IPS-18c (cell line): ENCODE data around the gene SBF1.

Source experiments
- H3K4me3 ChIP-seq: 2 replicates; pipeline ENCODE4 v1.7.0; 2013; ENCODE audit warnings: low read depth, mild to moderate bottlenecking, low read length, moderate library complexity; ENCODE audit not compliant: insufficient read depth
- H3K9me3 ChIP-seq: one replicate; pipeline ENCODE4 v1.6.1; 2013; ENCODE audit warnings: mild to moderate bottlenecking, low read length, moderate library complexity; ENCODE audit not compliant: control insufficient read depth, insufficient read depth

The SBF1 gene

DNA sequence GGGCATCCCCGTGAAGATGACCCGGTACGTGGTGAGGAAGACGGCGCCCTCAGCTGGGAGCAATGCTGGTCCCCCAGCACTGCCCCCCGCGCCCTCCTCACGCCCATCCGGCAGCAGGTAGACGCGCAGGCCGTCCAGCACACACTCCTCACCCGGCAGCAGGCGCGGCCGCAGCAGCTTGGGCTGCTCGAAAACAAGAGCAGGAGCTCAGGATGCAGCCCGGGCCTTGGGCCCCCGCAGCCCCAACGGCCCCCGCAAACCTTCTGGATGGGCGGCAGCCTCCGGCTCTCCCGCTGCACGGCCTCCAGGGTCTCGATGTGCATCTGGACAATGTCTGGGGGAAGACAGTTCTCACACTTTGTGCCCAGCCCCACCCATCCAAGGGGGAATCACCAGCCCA is 13.3 kb downstream of the SBF1 start:
- Histone ChIP-seq H3K9me3 (peaks cover 2% of the 10 kb centered on the region), H3K4me3 (no peak overlapping the region)

DNA sequence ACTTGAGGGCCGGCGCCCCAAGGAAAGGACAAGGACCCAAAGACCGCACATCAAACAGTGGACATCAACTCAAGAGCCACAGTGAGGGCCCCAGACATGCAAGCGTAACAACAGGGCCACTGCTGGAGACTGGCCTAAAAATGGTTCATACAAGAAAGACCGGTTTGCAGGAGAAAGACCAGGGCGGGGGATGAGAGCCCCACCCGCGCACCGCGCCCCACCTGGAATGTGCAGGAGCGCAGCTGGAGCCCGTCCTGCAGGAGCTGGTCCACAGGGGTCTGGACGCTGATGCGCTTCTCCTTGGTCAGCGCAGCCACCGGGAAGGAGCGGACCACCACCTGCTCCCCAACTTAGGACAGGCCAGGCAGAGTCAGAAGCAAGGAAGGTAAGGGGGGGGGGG is 13.9 kb downstream of the SBF1 start:
- Histone ChIP-seq H3K9me3 (peaks cover 2% of the 10 kb centered on the region), H3K4me3 (no peak overlapping the region)

DNA sequence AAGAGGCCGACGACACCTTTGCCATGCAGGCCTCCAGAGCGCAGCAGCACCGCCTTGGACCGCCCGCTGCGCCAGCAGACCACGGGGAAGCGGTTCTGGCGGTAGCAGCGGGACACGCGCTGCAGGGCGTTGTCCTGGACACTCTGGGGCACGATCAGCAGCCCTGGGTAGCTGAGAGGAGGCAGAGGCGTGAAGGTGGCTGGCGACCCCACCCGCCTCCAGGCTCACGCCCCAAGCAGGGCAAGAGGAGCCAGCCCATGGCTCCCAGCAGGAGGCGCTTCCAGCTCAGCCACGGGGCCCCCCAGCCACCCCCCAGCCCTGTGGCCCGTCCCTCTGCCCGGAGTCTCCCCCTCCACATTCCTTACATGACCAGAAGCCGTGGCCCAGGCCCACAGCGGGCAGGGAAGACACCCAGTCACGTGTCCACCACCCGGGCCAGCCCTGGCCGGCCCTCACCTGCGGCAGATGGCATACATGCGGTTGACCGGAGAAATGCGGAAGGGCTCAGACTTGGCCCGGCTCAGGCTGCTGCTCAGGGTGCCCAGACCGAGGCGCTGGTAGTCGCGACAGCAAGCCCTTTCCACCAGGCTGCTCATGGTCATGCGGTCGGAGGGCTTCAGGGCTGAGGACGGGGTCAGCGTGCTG is 15.2 kb downstream of the SBF1 start:
- Histone ChIP-seq H3K4me3 (no peak overlapping the region), H3K9me3 (peaks cover 2% of the 10 kb centered on the region)

DNA sequence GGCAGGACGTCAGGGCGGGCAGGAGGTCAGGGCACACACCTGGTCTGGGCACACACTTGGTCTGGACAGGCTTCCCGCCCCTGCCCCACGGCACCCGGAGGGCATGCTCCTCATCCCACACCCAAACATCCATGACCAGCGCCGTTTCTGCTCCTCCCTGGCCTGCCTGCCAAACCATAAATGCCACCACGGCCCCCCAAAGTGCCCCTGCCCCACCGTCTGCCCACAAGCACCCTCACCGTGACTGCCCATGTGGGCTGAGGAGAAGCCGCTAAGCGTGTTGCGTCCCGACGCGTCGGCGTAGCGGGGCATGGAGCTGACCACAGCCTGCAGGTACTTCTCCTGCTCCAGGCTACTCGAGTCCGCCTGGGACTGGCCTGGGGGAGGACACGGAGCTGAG is 15.8 kb downstream of the SBF1 start:
- H3K9me3 ChIP-seq, result peaks cover 2% of the 10 kb centered on the region
- no peak overlapping the region for H3K4me3 ChIP-seq

DNA sequence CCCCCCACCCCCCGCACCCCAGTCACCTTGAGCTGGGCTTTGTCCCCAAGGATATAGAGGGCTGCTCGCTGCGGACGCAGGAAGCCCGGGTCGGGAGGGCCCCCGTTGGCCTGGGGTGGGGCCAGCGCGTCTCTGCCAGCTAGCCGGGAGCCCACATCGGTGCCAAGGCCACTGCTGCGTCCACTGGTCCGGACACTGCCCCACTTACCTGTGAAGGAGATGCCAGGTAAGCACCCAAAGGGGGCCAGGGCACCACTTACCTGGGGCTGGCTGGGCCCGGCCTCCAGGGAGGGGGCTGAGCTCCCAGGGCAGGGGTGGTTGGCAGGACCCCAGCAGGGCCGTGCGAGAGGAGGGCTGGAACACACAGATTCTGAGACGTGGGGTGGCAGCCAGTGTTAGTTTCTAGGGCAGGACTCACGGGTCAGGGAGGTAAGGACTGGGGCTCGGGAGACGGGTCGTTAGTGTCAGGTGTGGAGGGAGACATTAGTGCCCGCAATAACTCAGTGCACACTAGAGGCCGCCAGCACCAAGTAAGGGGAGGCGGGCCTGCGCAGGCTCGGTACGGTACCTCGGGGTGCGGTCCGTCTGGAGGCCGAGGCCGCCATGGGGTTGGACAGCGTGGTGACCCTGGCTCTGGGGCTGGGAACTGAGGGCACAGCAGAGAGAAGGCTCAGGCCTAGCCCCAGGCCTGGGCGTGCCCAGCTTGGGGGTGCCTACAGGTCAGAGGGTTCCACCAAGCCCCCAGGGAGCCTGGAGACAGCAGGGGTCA is 18.2 kb downstream of the SBF1 start:
- Histone ChIP-seq H3K4me3 (no peak overlapping the region), H3K9me3 (peaks cover 2% of the 10 kb centered on the region)

DNA sequence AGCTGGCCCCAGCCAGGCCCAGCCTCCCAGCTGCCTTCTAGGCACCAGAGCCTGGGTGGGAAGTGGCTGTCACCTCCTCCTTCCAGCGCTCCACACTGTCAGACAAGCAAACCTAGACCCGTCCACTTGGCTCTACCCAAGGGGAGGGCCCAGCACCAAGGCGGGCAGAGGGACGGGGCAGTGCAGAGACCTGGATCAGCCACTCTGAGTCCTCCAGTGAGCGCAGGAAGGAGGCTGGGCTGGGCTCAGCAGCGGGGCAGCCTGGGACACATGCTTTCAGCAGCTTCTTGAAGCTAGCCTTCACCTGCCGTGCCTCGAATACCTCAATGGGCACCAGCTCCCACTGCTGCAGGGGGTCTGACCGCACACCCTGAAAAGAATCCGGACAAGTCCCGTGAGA is 18.8 kb downstream of the SBF1 start:
- Histone ChIP-seq H3K4me3 (no peak overlapping the region), H3K9me3 (no peaks in the 10 kb centered on the region)

DNA sequence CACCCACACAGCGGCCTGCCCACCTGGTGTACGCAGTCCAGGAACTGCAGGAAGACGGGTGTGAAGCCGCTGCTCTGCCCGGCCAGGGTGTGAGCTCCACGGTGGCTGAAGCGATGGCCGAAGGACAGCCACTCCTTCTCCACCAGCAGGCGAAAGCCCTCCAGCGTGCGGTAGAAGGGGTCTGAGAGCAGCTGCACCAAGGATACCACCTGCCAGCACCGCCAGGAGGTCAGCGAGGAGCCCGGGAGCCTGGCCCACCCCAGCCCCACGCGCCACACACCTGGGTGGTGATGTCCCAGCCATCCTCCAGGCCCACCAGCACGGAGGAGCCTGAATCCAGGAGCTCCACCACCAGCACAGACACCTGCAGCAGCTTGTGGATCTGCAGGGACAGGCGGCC is 19.6 kb downstream of the SBF1 start:
- no peak overlapping the region for H3K4me3 ChIP-seq
- H3K9me3 ChIP-seq, result no peaks in the 10 kb centered on the region

DNA sequence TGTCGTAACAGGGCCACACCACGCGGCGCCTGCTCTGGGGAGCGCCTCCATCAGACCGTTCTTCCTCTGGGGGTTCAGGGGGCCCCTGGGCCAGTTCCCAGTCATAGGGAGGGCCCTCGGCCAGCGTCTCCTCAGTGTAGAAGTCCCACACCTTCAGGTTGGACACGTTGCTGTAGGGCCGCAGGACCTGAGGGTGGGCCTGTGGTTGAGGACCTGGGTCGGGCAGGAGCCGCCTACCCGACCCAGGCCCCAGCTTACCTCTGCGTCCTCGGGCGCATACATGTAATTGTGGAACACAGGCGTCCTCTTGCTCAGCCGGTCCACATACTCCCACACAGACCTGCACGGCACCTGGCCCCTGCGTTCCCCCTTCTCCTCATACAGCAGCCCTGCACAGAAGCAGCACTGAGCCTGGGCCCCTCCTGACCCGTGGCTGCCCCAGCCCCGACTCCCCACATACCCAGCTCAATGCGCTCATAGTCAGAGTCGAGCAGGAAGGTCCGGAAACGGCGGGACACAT is 20.2 kb downstream of the SBF1 start:
- Histone ChIP-seq H3K9me3 (no peaks in the 10 kb centered on the region), H3K4me3 (no peak overlapping the region)

DNA sequence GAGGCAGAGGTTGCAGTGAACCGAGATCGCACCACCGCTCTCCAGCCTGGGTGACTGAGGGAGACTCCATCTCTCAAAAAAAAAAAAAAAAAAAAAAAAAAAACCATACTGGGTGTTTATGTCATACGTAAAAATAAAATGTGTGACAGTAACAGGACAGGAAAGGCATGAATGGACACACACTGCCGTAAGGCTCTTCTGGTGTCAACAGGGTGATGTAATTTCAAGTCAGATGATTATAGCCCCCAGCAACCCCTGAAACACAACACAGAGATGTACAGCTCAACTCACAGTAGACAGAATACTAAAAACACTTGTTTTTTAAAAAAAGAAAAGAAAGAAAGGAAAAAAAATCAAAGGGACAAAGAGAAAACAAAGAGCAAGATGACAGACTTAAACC is 22.2 kb downstream of the SBF1 start:
- Histone ChIP-seq H3K4me3 (no peak overlapping the region), H3K9me3 (no peaks in the 10 kb centered on the region)

DNA sequence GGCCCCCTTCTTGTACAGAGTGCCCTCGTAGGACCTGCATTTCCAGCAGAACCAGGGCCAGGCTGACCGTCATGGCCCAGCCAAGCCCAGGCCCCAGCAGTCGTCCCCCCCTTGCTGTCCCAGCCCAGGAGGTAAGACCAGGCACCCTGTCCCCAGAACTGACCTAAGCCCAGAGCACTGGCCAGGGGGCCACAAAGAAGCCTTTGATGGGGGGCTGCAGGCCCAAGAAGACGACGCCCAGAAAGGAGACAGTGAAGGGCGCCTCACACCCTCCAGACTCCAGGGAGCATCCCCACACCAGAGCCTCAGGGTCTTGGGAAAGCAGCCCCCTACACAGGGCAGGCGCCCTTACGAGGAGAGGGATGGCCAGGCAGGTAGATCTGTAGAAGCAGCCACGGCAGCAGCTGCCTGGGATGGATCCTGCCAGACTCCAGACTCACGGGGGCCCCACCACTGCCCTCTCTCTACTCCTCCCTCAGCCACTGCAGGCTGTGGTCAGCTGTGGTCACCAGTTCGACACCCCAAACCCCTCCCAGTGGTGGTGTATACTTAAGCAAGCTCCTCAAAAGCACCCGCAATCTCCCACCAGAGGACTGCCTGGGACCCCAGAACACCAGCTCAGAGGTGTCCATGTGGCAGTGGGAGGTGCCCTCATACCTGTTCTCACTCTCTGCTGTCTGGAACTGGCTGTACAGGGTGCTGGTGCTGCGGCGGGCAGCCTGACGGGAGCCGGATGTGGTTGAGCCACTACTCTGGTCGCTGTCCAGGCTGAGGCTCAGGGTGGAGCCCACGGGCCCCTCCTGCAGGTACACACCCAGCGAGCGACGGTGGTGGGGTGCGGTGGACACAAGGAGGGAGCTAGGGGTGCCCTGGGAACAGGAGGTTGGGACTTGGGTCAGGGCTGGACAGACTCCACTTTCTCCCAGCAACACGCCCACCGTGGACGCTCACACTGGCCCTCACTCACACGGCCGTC is 27.0 kb downstream of the SBF1 start:
- H3K9me3 ChIP-seq, result peaks cover 2% of the 10 kb centered on the region
- H3K4me3 ChIP-seq, result no peak overlapping the region

DNA sequence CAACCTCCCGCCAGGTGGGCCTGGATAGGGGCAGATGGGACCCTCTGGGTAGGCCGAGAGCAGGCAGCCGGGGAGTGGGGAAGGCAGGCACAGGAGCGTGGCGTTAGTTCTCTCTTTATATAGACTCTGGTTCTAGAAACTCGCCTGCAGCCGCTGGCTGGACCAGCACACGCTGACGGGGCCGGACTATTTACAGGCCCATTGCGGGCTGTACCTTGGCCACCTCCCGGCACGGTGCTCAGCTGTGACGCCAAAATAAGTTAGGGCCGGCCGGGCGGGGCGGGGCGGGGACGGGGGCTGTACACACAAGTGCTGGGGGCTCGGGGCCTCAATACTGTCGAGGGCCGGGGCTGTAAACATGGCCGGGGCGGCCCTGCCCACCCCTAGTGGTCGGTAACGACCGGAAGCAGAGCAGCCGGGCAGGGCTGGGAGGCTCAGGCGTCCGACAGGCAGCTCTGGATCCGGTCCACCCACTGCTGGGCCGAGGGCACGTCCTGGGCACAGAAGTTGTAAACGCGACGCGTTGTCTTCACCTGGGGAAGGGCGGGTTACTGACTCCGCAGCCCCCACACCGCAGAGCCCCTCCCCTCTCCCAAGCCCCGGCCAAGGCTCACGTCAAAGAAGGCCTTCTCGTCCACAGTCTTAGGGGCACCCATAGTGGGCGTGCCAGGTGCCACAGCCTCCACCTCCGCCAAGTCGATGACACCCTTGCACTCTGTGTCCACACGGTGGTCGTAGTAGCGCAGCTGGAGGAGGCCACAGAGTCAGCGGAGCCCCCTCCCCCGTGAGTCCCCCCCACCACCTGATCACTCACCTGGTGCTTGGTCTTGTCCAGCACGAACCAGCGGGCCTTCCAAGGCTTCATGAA is 27.9 kb downstream of the SBF1 start:
- Histone ChIP-seq H3K4me3 (no peak overlapping the region), H3K9me3 (peaks cover 2% of the 10 kb centered on the region)

DNA sequence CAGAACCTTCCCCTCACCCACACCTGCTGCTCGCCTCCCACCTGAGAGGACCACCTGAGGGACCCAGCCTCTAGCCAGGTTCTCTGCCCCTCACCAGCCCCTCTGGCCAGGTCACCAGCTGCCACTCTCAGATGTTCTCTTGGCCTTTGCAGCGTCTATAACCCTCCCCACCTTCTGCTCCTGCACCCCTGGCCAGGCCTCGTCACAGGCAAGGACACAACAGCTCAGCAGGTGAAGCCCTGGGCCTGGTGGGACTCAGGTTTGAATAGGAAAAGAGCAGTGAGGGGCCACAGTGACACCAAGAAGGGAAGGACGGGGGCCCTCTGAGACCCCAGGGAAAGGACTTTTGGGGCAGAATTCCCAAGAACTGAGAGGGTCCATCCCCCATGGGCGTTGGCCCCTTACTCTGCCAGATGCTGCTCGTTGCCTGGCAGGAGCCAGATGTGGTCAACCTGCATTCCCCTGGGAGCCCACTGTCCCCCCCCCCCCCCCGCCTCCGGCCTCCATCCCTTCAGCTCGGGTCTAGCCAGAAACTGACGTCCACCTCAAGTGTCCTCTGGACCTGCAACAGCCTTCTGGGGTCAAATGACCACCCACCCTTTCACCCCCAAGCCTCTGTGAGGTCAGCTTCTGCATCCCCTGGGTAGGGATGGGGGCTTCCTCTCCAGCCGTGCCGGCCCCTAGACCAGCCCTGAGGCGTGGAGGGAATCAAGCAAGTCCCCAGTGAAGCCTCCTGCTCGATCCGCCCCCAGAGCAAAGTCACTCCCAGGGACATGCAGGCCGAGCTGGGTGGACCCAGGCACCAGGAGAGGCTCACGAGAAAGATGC is 28.7 kb downstream of the SBF1 start:
- H3K4me3 ChIP-seq, result no peak overlapping the region
- peaks cover 2% of the 10 kb centered on the region for H3K9me3 ChIP-seq

DNA sequence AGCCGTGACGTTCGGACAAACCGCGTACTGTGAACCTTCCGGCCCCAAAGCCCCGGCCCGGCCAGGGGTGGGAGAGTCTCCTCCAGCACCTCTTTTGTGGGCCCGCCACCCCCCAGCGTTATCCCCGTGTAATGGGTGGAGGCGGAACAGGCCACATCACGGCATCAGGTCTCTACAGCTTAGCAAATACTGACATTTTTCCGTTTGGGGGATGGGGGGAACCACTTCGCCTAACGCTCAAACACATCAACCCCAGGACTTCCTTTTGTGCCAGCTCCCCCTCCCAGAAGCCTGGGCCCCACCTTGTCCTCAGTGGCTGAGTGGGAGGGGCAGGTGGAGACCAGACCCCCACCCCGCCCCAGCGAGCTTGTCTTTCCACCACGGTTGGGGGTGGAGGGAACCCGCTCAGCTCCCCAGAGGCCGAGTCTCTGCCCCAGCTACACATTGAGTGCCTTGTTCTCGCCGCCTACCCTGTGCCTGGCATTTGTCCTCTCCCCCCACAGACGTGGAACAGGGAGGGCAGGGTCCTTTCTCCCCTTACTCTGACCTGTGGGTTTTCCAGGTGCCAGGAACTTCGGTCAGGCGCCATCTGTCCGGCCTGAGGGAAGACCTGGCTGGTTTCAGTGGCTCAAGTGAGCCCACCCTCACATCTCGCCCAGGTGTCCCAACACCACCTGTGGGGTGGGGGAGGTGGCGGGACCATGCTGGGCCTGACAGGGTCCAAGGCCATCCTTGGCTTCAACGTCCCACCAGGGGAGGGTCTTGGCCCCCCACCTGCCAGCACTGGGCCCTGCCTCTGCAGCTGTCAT is 29.6 kb downstream of the SBF1 start:
- no peak overlapping the region for H3K4me3 ChIP-seq
- peaks cover 2% of the 10 kb centered on the region for H3K9me3 ChIP-seq

DNA sequence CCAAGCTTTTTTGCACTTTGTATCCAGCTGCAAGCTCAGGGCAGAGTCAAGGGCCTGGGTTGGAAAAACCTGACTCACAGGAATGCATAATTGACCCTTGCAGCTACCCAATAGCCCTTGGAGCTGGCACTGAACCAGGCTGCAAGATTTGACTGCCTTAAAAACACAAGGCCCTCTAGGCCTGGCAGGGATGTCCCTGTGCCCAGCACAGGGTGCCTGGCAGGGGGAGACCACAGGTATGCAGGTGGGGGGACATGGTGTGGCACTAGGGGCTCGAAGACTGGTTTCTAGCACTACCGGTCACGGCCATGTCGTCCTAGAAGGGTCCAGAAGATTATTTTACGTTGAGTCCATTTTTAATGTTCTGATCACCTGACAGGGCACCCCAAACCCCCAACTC is 30.2 kb downstream of the SBF1 start:
- H3K9me3 ChIP-seq, result peaks cover 2% of the 10 kb centered on the region
- no peak overlapping the region for H3K4me3 ChIP-seq
